GM19193 (cell line): Measurements from ENCODE around the gene A4GNT.

Source experiments
- POLR2A ChIP-seq: IDR thresholded peaks from 4 replicates; pipeline ENCODE4 v1.6.1; 2011; ENCODE audit not compliant: insufficient read depth, insufficient read length; ENCODE audit errors: extremely low read depth

Gene A4GNT

GRCh38 chr3:138132239-138132638 is at the start of gene A4GNT:
Gene A4GNT (minus strand): TSS chr3:138132390. CDS start chr3:138131256, 1,134 bp downstream.
- no peak for TF ChIP-seq POLR2A

GRCh38 chr3:138180375-138181029 is 48.3 kb upstream of the A4GNT start:
- TF ChIP-seq POLR2A: no peak

GRCh38 chr3:138174421-138175131 is 42.4 kb upstream of the A4GNT start, which contains the start of gene DBR1:
Gene DBR1 (minus strand): TSS chr3:138174921. CDS start chr3:138174795, 126 bp downstream.
- TF ChIP-seq POLR2A: peak; percentile 97

GRCh38 chr3:138173769-138174420 is 41.7 kb upstream of the A4GNT start:
- TF ChIP-seq POLR2A: no peak

GRCh38 chr3:138172625-138173024 is 40.4 kb upstream of the A4GNT start:
- no peak for TF ChIP-seq POLR2A

- no peak for TF ChIP-seq POLR2A
These were observed 32.9 kb upstream of the A4GNT start for GRCh38 chr3:138165061-138165460.

- no peak for TF ChIP-seq POLR2A
These were observed 25.6 kb upstream of the A4GNT start for GRCh38 chr3:138157743-138158142.

- no peak for TF ChIP-seq POLR2A
These were observed 22.3 kb upstream of the A4GNT start for GRCh38 chr3:138154534-138154933.

- TF ChIP-seq POLR2A: no peak
These were observed 16.3 kb upstream of the A4GNT start for GRCh38 chr3:138148503-138148902.

- TF ChIP-seq POLR2A: no peak
These were observed 8.8 kb upstream of the A4GNT start for GRCh38 chr3:138140940-138141339.

GRCh38 chr3:138139691-138140090 is 7.5 kb upstream of the A4GNT start:
- no peak for TF ChIP-seq POLR2A

GRCh38 chr3:138137861-138138260 is 5.7 kb upstream of the A4GNT start:
- TF ChIP-seq POLR2A: no peak

GRCh38 chr3:138136201-138136600 is 4.0 kb upstream of the A4GNT start:
- no peak for TF ChIP-seq POLR2A

- TF ChIP-seq POLR2A: no peak
These were observed 3.6 kb upstream of the A4GNT start for GRCh38 chr3:138135833-138136194.

- no peak for TF ChIP-seq POLR2A
These were observed 3.1 kb upstream of the A4GNT start for GRCh38 chr3:138135146-138135832.

GRCh38 chr3:138127636-138128365 is 4.4 kb downstream of the A4GNT start:
- no peak for TF ChIP-seq POLR2A
